Trophoblast cell (in vitro differentiated cells and primary cell): Measurements from ENCODE around the gene SIRPD.

Experiments used
- DNase-seq, 2 donors: peaks; one replicate each; pipeline ENCODE4 v3.0.0-alpha.2; 2016
- H2AFZ ChIP-seq: 2 replicates; pipeline ENCODE4 v1.6.1; 2013; ENCODE audit warnings: low read length, moderate library complexity, mild to moderate bottlenecking; ENCODE audit not compliant: insufficient read depth, poor library complexity
- H2AK5ac ChIP-seq: 2 replicates; pipeline ENCODE4 v1.6.1; 2013; ENCODE audit warnings: mild to moderate bottlenecking, low read length
- H2BK120ac ChIP-seq: 2 replicates; pipeline ENCODE4 v1.6.1; 2013; ENCODE audit warnings: low read length, mild to moderate bottlenecking, moderate library complexity; ENCODE audit not compliant: insufficient read depth, poor library complexity
- H2BK12ac ChIP-seq: 2 replicates; pipeline ENCODE4 v1.6.1; 2013; ENCODE audit warnings: mild to moderate bottlenecking, low read length, moderate library complexity
- H2BK5ac ChIP-seq: 2 replicates; pipeline ENCODE4 v1.6.1; 2013; ENCODE audit warnings: low read length, low read depth, moderate library complexity, mild to moderate bottlenecking; ENCODE audit not compliant: poor library complexity
- H3K14ac ChIP-seq: 2 replicates; pipeline ENCODE4 v1.6.1; 2013; ENCODE audit warnings: mild to moderate bottlenecking, low read length
- H3K18ac ChIP-seq: 2 replicates; pipeline ENCODE4 v1.6.1; 2013; ENCODE audit warnings: mild to moderate bottlenecking, low read length
- H3K23ac ChIP-seq: 2 replicates; pipeline ENCODE4 v1.6.1; 2013; ENCODE audit warnings: low read length
- H3K27ac ChIP-seq: 2 replicates; pipeline ENCODE4 v1.5.1; 2013; ENCODE audit warnings: low read depth, mild to moderate bottlenecking, inconsistent platforms, low read length, moderate library complexity
- H3K27me3 ChIP-seq: 2 replicates; pipeline ENCODE4 v1.6.1; 2013; ENCODE audit warnings: inconsistent platforms, mild to moderate bottlenecking, low read length, moderate library complexity; ENCODE audit not compliant: insufficient read depth
- H3K36me3 ChIP-seq, 2 experiments: 1 replicate in 1 of 2; 2 replicates in 1 of 2; pipeline ENCODE4 v1.6.1; 2013; ENCODE audit warnings: low read length in 2 of 2, mild to moderate bottlenecking in 2 of 2, moderate library complexity in 1 of 2; ENCODE audit not compliant: insufficient read depth in 2 of 2, control insufficient read depth in 1 of 2
- H3K4ac ChIP-seq: 2 replicates; pipeline ENCODE4 v1.6.1; 2013; ENCODE audit warnings: low read depth, mild to moderate bottlenecking, low read length, moderate library complexity
- H3K4me1 ChIP-seq, 2 experiments: 1 replicate in 1 of 2; 2 replicates in 1 of 2; pipeline ENCODE4 v1.6.1; 2013; ENCODE audit warnings: low read length in 2 of 2, mild to moderate bottlenecking in 2 of 2, moderate library complexity in 1 of 2; ENCODE audit not compliant: insufficient read depth in 2 of 2, control insufficient read depth in 1 of 2
- H3K4me2 ChIP-seq: 2 replicates; pipeline ENCODE4 v1.6.1; 2013; ENCODE audit warnings: inconsistent platforms, mild to moderate bottlenecking, low read length, moderate library complexity
- H3K4me3 ChIP-seq: 2 replicates; pipeline ENCODE4 v1.5.1; 2013; ENCODE audit warnings: mild to moderate bottlenecking, low read depth, low read length, inconsistent platforms
- H3K79me1 ChIP-seq: one replicate; pipeline ENCODE4 v1.6.1; 2013; ENCODE audit warnings: low read length
- H3K79me2 ChIP-seq: 2 replicates; pipeline ENCODE4 v1.6.1; 2013; ENCODE audit warnings: low read length, mild to moderate bottlenecking; ENCODE audit not compliant: control insufficient read depth, insufficient read depth, poor library complexity
- H3K9ac ChIP-seq: 2 replicates; pipeline ENCODE4 v1.6.1; 2013; ENCODE audit warnings: mild to moderate bottlenecking, low read length
- H3K9me3 ChIP-seq: 2 replicates; pipeline ENCODE4 v1.6.1; 2013; ENCODE audit warnings: low read depth, mild to moderate bottlenecking, control low read depth, inconsistent platforms, low read length; ENCODE audit not compliant: insufficient read depth
- H4K12ac ChIP-seq: 2 replicates; pipeline ENCODE4 v1.6.1; 2013; ENCODE audit warnings: low read depth, mild to moderate bottlenecking, low read length, moderate library complexity
- H4K8ac ChIP-seq: 2 replicates; pipeline ENCODE4 v1.6.1; 2013; ENCODE audit warnings: low read depth, mild to moderate bottlenecking, low read length, moderate library complexity
- H4K91ac ChIP-seq: one replicate; pipeline ENCODE4 v1.6.1; 2013; ENCODE audit warnings: low read depth, mild to moderate bottlenecking, low read length, moderate library complexity
- WGBS: extraction: QIAGEN DNeasy Blood & Tissue Kit; methylation state at CpG from one replicate; pipeline ENCODE4 v1.1.7; 2013; ENCODE audit warnings: missing lambda C conversion rate; ENCODE audit not compliant: insufficient read length, insufficient coverage; ENCODE audit errors: extremely low coverage; 5-methylcytosine and 5-hydroxymethylcytosine counted together

SIRPD gene

DNA sequence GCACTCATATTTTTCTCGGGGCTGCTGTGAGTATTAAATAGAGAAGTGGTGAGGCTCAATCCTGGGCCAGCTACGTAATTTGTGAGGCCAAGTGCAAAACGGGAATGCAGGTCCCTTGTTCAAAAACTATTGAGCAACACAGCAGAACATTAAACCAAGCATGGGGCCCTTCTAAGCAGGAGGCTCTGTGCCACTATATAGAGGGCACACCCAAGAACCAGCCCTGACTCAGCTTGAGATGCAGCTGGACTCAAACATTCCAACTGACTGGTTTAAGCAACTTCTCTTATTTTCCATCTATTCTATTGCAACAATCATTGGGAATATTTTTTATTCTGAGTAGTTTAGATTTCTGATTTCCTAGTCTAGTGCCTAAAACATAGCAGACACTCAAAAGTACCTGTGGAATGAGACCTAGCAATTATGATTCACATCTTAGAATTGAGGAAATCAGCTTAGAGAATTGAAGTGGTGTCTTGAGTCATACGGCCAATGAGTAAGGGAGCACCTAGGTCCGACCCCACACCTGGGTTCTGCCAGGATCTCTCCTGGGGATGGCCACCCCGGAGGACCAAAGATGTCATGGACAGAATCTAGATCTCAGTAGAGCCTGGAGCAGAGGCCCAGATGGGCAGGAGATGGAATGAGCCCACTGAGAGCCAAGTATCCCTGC lies 67.6 kb downstream of the SIRPD start:
- H3K9me3 ChIP-seq, result no peaks in the 10 kb centered on the region
- no peak overlapping the region for H4K91ac ChIP-seq
- H3K4me3 ChIP-seq, result no peak overlapping the region
- no peak overlapping the region for H2BK12ac ChIP-seq
- H3K23ac ChIP-seq, result no peak overlapping the region
- no peak overlapping the region for H2BK120ac ChIP-seq
- H3K14ac ChIP-seq, result no peak overlapping the region
- no peak overlapping the region for H4K12ac ChIP-seq
- H4K8ac ChIP-seq, result no peak overlapping the region
- no peak overlapping the region for H3K4ac ChIP-seq
- no peaks in the 10 kb centered on the region for H3K27me3 ChIP-seq
- no peak overlapping the region for H2AFZ ChIP-seq
- no peak overlapping the region for H3K9ac ChIP-seq
- no peak overlapping the region for H3K27ac ChIP-seq
- no peak overlapping the region for H2BK5ac ChIP-seq
- H3K79me2 ChIP-seq, result no peaks in the 10 kb centered on the region
- H3K36me3 ChIP-seq, result no peaks in the 10 kb centered on the region
- H2AK5ac ChIP-seq, result no peak overlapping the region
- peak; percentile 60 to 84 for DNase-seq
- WGBS, result no CpG with 5 or more reads among the region's 6 CpGs
- no peak overlapping the region for H3K4me2 ChIP-seq
- H3K18ac ChIP-seq, result no peak overlapping the region
- H3K79me1 ChIP-seq, result no peaks in the 10 kb centered on the region
- H3K4me1 ChIP-seq, result no peaks in the 10 kb centered on the region

DNA sequence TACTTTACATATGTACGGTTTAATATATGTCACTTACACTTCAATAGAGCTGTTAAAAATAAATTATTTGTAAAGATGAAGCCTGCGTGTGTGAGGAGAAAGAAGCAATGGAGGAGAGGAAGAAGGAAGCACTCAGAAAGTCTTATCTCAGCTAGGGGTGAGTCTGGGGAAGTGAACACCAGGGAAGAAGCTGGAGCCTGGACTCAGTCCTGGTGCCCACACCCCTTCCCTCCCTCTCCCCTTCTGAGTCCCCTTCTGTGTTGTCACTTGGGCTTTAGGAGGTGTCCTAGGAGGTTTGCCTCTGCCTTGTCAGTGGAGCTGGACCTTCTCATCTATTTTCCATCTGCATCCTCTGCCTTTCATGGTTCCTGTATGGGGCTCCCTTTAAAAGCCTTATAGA lies 68.2 kb downstream of the SIRPD start:
- no peak overlapping the region for H2BK12ac ChIP-seq
- H3K27me3 ChIP-seq, result no peaks in the 10 kb centered on the region
- H3K18ac ChIP-seq, result no peak overlapping the region
- H3K4me3 ChIP-seq, result no peak overlapping the region
- H2BK5ac ChIP-seq, result no peak overlapping the region
- WGBS, result no CpG with 5 or more reads among the region's 2 CpGs
- H2AK5ac ChIP-seq, result no peak overlapping the region
- no peak overlapping the region for H3K23ac ChIP-seq
- no peaks in the 10 kb centered on the region for H3K79me2 ChIP-seq
- H3K9me3 ChIP-seq, result no peaks in the 10 kb centered on the region
- no peak overlapping the region for H3K4ac ChIP-seq
- no peak overlapping the region for H3K4me2 ChIP-seq
- DNase-seq, result no peak
- no peaks in the 10 kb centered on the region for H3K4me1 ChIP-seq
- no peak overlapping the region for H3K14ac ChIP-seq
- H3K36me3 ChIP-seq, result no peaks in the 10 kb centered on the region
- H2BK120ac ChIP-seq, result no peak overlapping the region
- no peaks in the 10 kb centered on the region for H3K79me1 ChIP-seq
- no peak overlapping the region for H2AFZ ChIP-seq
- H4K8ac ChIP-seq, result no peak overlapping the region
- H3K9ac ChIP-seq, result no peak overlapping the region
- no peak overlapping the region for H4K91ac ChIP-seq
- no peak overlapping the region for H4K12ac ChIP-seq
- H3K27ac ChIP-seq, result no peak overlapping the region

DNA sequence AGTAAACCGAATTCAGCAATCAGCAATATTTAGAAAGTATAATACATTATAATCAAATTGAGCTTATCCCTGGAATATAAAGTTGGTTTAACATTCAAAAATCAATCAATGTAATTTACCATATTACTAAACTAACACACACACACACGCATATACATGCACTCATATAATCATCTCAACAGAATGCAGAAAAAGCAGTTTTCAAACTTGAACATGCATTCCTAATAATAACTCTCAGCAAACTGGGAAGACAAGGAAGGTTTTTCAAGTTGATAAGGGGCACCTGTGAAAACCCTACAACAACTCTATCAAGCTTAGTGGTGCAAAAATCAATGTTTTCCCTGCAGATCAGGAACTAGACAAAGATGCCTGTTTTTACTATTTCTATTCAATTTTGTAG lies 70.9 kb downstream of the SIRPD start:
- peak in 1 of 2 donors; percentile 90 for DNase-seq
- H2BK12ac ChIP-seq, result no peak overlapping the region
- no peak overlapping the region for H2AFZ ChIP-seq
- H3K14ac ChIP-seq, result no peak overlapping the region
- H4K91ac ChIP-seq, result no peak overlapping the region
- H3K36me3 ChIP-seq, result no peaks in the 10 kb centered on the region
- no peak overlapping the region for H3K27ac ChIP-seq
- H3K27me3 ChIP-seq, result no peaks in the 10 kb centered on the region
- H2BK5ac ChIP-seq, result no peak overlapping the region
- no peak overlapping the region for H2AK5ac ChIP-seq
- no peaks in the 10 kb centered on the region for H3K9me3 ChIP-seq
- H3K9ac ChIP-seq, result no peak overlapping the region
- WGBS, result no CpG with 5 or more reads among the region's 2 CpGs
- H2BK120ac ChIP-seq, result no peak overlapping the region
- no peak overlapping the region for H3K4me3 ChIP-seq
- no peak overlapping the region for H3K4me2 ChIP-seq
- H4K8ac ChIP-seq, result no peak overlapping the region
- H4K12ac ChIP-seq, result no peak overlapping the region
- H3K79me1 ChIP-seq, result no peaks in the 10 kb centered on the region
- no peaks in the 10 kb centered on the region for H3K4me1 ChIP-seq
- no peak overlapping the region for H3K18ac ChIP-seq
- no peaks in the 10 kb centered on the region for H3K79me2 ChIP-seq
- H3K23ac ChIP-seq, result no peak overlapping the region
- H3K4ac ChIP-seq, result no peak overlapping the region

DNA sequence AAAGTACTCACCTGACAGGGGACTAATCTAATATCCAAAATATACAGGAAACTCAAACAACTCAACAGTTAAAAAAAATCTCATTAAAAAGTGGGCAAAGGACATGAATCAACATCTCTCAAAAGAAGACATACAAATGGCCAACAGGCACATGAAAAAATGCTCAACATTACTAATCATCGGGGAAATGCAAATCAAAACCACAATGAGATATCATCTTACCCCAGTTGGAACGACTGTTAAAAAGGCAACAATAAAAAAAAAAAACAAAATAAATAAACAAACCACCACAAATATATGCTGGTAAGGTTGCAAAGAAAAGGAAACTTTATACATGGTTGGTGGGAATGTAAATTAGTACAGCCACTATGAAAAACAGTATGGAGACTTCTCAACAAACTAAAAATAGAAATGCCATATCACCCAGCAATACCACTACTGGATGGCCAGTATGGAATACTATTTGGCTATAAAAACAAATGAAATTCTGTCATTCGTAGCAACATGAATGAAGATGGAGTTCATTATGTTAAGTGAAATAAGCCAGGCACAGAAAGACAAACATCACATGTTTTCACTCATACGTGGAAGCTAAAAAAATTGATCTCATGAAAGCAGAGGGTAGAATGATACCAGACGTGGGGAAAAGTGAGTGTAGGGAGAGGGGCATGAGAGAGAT lies 72.9 kb downstream of the SIRPD start:
- no peak overlapping the region for H3K14ac ChIP-seq
- no peak overlapping the region for H2AFZ ChIP-seq
- no peaks in the 10 kb centered on the region for H3K9me3 ChIP-seq
- H4K12ac ChIP-seq, result no peak overlapping the region
- H2AK5ac ChIP-seq, result no peak overlapping the region
- no peaks in the 10 kb centered on the region for H3K36me3 ChIP-seq
- H3K4me1 ChIP-seq, result no peaks in the 10 kb centered on the region
- no peak overlapping the region for H3K23ac ChIP-seq
- H3K27ac ChIP-seq, result no peak overlapping the region
- H3K18ac ChIP-seq, result no peak overlapping the region
- DNase-seq, result no peak
- no peak overlapping the region for H2BK5ac ChIP-seq
- H2BK12ac ChIP-seq, result no peak overlapping the region
- H3K4me3 ChIP-seq, result no peak overlapping the region
- WGBS, result no CpG with 5 or more reads among the region's 5 CpGs
- H4K8ac ChIP-seq, result no peak overlapping the region
- no peaks in the 10 kb centered on the region for H3K79me2 ChIP-seq
- H3K4me2 ChIP-seq, result no peak overlapping the region
- H3K27me3 ChIP-seq, result no peaks in the 10 kb centered on the region
- H4K91ac ChIP-seq, result no peak overlapping the region
- H3K79me1 ChIP-seq, result peaks cover 2% of the 10 kb centered on the region
- no peak overlapping the region for H2BK120ac ChIP-seq
- no peak overlapping the region for H3K9ac ChIP-seq
- H3K4ac ChIP-seq, result no peak overlapping the region
